ENCODE results near the gene YIPF1.
"Not testable (repeated sequence)": the region's sequence is repeated elsewhere in the genome, so short reads cannot be mapped to it uniquely, and the experiment has no call there.

YIPF1 gene

DNA sequence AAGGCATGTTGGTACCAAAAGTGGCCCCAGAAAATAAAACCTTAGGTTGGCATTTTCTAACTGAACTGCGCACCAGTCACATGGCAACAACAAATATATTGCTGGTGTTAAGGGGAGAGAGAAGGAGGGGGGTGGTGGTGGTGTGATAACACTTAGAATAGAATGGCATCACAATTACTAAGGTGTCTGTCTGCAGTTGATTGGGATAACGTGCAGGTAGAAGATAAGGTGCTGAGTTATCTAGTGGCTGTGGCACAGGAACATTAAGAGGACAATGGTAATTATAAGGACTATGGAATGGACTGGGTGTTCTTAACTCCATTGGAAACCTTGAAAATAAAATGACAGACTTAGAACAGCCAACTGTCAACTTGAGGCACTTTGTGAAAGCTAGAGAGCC lies 1.4 kb upstream of the YIPF1 start:
- H3K4me3 ChIP-seq (replicated peaks; ENCODE audit: low read depth, low read length) = no peak overlapping the region
- TF ChIP-seq, protein P1, sequence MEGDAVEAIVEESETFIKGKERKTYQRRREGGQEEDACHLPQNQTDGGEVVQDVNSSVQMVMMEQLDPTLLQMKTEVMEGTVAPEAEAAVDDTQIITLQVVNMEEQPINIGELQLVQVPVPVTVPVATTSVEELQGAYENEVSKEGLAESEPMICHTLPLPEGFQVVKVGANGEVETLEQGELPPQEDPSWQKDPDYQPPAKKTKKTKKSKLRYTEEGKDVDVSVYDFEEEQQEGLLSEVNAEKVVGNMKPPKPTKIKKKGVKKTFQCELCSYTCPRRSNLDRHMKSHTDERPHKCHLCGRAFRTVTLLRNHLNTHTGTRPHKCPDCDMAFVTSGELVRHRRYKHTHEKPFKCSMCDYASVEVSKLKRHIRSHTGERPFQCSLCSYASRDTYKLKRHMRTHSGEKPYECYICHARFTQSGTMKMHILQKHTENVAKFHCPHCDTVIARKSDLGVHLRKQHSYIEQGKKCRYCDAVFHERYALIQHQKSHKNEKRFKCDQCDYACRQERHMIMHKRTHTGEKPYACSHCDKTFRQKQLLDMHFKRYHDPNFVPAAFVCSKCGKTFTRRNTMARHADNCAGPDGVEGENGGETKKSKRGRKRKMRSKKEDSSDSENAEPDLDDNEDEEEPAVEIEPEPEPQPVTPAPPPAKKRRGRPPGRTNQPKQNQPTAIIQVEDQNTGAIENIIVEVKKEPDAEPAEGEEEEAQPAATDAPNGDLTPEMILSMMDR (IDR thresholded peaks at IDR 0.05; ENCODE audit: low read depth, low read length, missing control alignments) = no peak
- no peak for DNase-seq (ENCODE audit: extremely low read depth, low read depth)

DNA sequence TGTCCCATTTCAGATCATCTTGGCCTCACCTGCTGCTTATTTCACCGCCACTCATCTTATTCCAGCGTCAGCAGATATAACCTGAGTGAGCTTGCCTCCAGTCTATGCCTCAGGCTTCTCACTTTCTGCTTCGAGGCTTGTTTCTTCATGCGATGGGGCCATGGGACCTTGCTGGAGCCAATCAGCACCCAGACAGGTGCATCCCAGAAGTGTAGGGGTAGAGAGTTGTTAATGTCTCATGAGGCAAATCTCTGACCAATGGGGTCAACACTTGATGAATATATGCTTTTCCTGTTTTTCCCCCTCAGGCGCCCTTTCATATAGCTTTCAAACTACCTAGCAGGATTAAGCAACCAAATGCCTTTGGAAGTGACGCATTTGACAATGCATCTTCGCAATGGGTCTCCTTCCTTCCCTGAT lies 935 bp upstream of the YIPF1 start:
- no peak for DNase-seq (ENCODE audit: extremely low read depth, low read depth)
- TF ChIP-seq, protein P1 (IDR thresholded peaks at IDR 0.05; ENCODE audit: low read depth, low read length, missing control alignments) = no peak
- peak overlapping the region; percentile 60 for H3K4me3 ChIP-seq (replicated peaks; ENCODE audit: low read depth, low read length)

DNA sequence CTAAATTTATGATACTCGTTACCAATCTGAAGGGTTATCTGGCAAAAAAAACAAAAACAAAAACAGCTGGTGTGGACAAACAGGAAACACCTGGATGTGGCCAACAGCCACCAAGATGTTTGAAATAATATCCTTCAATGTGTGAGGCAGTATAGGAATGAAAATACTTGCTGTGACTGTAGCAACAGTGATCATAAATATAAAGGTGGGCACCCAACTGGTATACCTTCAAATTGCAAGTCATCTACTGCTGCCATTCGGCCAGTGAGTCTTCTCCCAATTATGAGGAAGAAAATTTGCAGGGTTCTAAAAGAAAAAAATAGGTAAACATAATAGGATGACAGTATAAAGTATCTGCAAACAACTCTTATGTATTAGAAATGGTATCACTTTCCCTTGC lies 916 bp downstream of the YIPF1 start:
- H3K4me3 ChIP-seq (replicated peaks; ENCODE audit: low read depth, low read length) = no peak overlapping the region
- no peak for DNase-seq (ENCODE audit: extremely low read depth, low read depth)

GRCh38 chr1:53883600-53883999 lies 6.0 kb downstream of the YIPF1 start:
- not testable (repeated sequence) for H3K4me3 ChIP-seq (replicated peaks; ENCODE audit: low read depth, low read length)

More for the DNA sequence above, 916 bp downstream of the YIPF1 start:
- TF ChIP-seq, protein P1 (IDR thresholded peaks at IDR 0.05; ENCODE audit: low read depth, low read length, missing control alignments) = no peak

DNA sequence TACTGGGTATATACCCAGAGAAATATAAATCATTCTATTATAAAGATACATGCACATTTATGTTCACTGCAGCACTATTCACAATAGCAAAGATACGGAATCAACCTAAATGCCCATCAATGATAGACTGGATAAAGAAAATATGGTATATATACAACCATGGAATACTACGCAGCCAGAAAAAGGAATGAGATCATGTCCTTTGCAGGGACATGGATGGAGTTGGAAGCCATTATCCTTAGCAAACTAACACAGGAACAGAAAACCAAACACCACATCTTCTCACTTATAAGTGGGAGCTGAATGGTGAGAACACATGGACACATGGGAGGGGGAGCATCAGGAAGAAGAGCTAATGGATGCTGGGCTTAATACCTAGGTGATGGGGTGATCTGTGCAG lies 7.7 kb downstream of the YIPF1 start:
- H3K4me3 ChIP-seq (replicated peaks; ENCODE audit: low read depth, low read length); DNase-seq (ENCODE audit: extremely low read depth, low read depth): not testable (repeated sequence)

More at GRCh38 chr1:53883600-53883999, 6.0 kb downstream of the YIPF1 start:
- not testable (repeated sequence) for DNase-seq (ENCODE audit: extremely low read depth, low read depth)

GRCh38 chr1:53878492-53879105 lies 11.0 kb downstream of the YIPF1 start:
- no peak overlapping the region for H3K4me3 ChIP-seq (replicated peaks; ENCODE audit: low read depth, low read length)
- peak; percentile 19 for DNase-seq (ENCODE audit: extremely low read depth, low read depth)
- TF ChIP-seq, protein P1 (IDR thresholded peaks at IDR 0.05; ENCODE audit: low read depth, low read length, missing control alignments) = peak; percentile 48

DNA sequence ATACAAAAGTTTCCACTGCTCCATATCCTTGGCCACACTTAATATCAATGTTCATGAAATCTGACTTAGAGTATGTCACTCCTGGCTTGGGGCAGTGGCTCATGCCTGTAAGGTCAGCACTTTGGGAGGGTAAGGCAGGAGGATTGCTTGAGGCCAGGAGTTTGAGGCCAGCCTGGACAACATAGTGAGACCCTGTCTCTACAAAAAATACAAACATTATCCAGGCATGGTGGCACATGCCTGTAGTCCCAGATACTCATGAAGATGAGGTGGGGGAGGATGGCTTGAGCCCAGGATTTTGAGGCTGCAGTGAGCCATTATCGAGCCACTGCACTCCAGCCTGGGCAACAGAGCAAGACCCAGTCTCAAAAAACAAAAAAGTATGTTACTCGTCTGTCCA lies 14.4 kb downstream of the YIPF1 start:
- not testable (repeated sequence) for H3K4me3 ChIP-seq (replicated peaks; ENCODE audit: low read depth, low read length); DNase-seq (ENCODE audit: extremely low read depth, low read depth)

- no peak for DNase-seq (ENCODE audit: extremely low read depth, low read depth)
- no peak overlapping the region for H3K4me3 ChIP-seq (replicated peaks; ENCODE audit: low read depth, low read length)
- TF ChIP-seq, protein P1 (IDR thresholded peaks at IDR 0.05; ENCODE audit: low read depth, low read length, missing control alignments) = no peak
These were observed 17.7 kb downstream of the YIPF1 start for GRCh38 chr1:53871773-53872484.

Measured in HFF-Myc (cell line).